K562 (cell line): ENCODE data around the gene CLDN7. TPM values are rescaled to one million over a fixed set of nuclear protein-coding genes. Genes with fewer than 3 reads are reported as not detected.

Source experiments
- FOXA1 ChIP-seq: fragments of 450-650 bp; IDR thresholded peaks from 2 replicates; pipeline ENCODE4 v1.6.1; 2016; ENCODE audit warnings: mild to moderate bottlenecking, borderline replicate concordance
- NFYB ChIP-seq: IDR thresholded peaks from 2 replicates; pipeline ENCODE4 v1.6.1; 2011; ENCODE audit warnings: mild to moderate bottlenecking, moderate library complexity; ENCODE audit not compliant: insufficient read length; ENCODE audit errors: extremely low read depth
- RBM39 ChIP-seq: fragments of 200-400 bp; formaldehyde crosslinking; optimal IDR thresholded peaks from 2 replicates; pipeline ENCODE3; 2018; ENCODE audit warnings: low read depth, low read length
- SAFB2 ChIP-seq: fragments of 200-400 bp; formaldehyde crosslinking; IDR thresholded peaks from 2 replicates; pipeline ENCODE4 v1.6.1; 2018; ENCODE audit warnings: borderline replicate concordance, low read length, low read depth, moderate library complexity; ENCODE audit not compliant: severe bottlenecking
- TAF1 ChIP-seq: IDR thresholded peaks from 2 replicates; pipeline ENCODE4 v1.6.1; 2011; ENCODE audit warnings: mild to moderate bottlenecking, low read length, moderate library complexity; ENCODE audit not compliant: insufficient read depth, control insufficient read depth, severe bottlenecking; ENCODE audit errors: extremely low read depth
- TEAD1 ChIP-seq, 2 experiments: fragments of 450-650 bp in 1 of 2; sonication (generic) in 1 of 2; formaldehyde crosslinking; IDR thresholded peaks; 2 replicates each; pipeline versions ENCODE4 v1.4.0 to v1.8.0; 2020 to 2022; ENCODE audit warnings: mild to moderate bottlenecking in 2 of 2, missing genetic modification reagents in 1 of 2
- ZNF232 ChIP-seq: sonication (generic); formaldehyde crosslinking; IDR thresholded peaks from 2 replicates; pipeline ENCODE4 v1.8.0; 2022; ENCODE audit warnings: mild to moderate bottlenecking, missing genetic modification reagents
- ZNF324 ChIP-seq: fragments of 250-450 bp; sonication (Bioruptor Pico); IDR thresholded peaks from 2 replicates; pipeline ENCODE4 v1.4.0; 2020; ENCODE audit warnings: mild to moderate bottlenecking
- ZNF347 ChIP-seq: fragments of 450-650 bp; formaldehyde crosslinking; IDR thresholded peaks from 2 replicates; pipeline ENCODE4 v1.4.0; 2020; ENCODE audit warnings: low read depth, mild to moderate bottlenecking, moderate library complexity
- ZNF561 ChIP-seq: fragments of 450-650 bp; formaldehyde crosslinking; conservative IDR thresholded peaks from 2 replicates; pipeline ENCODE4 v1.4.0; 2020; ENCODE audit warnings: mild to moderate bottlenecking, moderate library complexity
- polyA plus RNA-seq, 8 experiments: library from polyadenylated mRNA; depleted of rRNA in 4 of 8; stranded (reverse) in 5 of 8; unstranded in 3 of 8; fragments of >200 nt; fragmentation: Nextera tagmentation in 2 of 8; fragmentation: Illumina TruSeq in 1 of 8; extraction: Ambion mirVana in 2 of 8; extraction: Trizol in 1 of 8; gene quantifications; 2 replicates each; pipeline versions ENCODE4 v1.2.1 to v1.2.3, GENCODE V29; 2011 to 2014; ENCODE audit warnings: inconsistent platforms in 1 of 8, missing spikeins in 1 of 8
- total RNA-seq, 7 experiments: library from RNA; depleted of rRNA in 6 of 7; stranded (reverse); fragments of >200 nt in 6 of 7; fragmentation: Illumina TruSeq in 2 of 7; extraction: Trizol in 2 of 7; gene quantifications; 2 replicates each; pipeline versions ENCODE4 v1.2.1 to v1.2.3, GENCODE V29; 2011 to 2021; ENCODE audit warnings: low replicate concordance in 1 of 7
- TF ChIP-seq, protein P1 (sequence below): fragments of 450-650 bp; IDR thresholded peaks from 2 replicates; pipeline ENCODE4 v1.6.1; 2016; ENCODE audit warnings: mild to moderate bottlenecking, moderate library complexity
- TF ChIP-seq, protein P2 (sequence below): sonication (generic); formaldehyde crosslinking; IDR thresholded peaks from 2 replicates; pipeline ENCODE4 v1.8.0; 2022; ENCODE audit warnings: mild to moderate bottlenecking, missing genetic modification reagents
- TF ChIP-seq, protein P3 (sequence below): sonication (generic); formaldehyde crosslinking; IDR thresholded peaks from 2 replicates; pipeline ENCODE4 v1.8.0; 2022; ENCODE audit warnings: mild to moderate bottlenecking, missing genetic modification reagents
- TF ChIP-seq, protein P4 (sequence below): sonication (generic); IDR thresholded peaks from 2 replicates; pipeline ENCODE4 v1.6.1; 2016

CLDN7 gene
- total and polyA plus RNA-seq, 9 of the 15 experiments (the other 6 are each of a cell fraction or from before 2014, with no cell fraction given) = 2.2 to 14.5 (median 7.6) TPM

DNA sequence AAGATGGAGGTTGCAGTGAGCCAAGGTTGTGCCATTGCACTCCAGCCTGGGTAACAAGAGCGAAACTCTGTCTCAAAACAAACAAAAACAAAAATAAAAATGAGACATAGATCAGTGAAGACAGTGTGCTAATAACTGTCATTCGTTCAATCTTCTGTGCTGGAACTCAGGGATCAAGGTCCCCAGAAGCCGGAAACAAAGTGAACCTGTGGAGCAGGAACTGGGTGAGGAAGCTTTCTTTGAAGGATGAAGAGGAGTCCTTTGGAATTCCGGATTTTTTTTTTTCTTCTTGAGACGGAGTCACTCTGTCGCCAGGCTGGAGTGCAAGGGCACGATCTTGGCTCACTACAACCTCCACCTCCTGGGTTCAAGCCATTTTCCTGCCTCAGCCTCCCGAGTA lies 17.2 kb upstream of the CLDN7 start (continued):
- TF ChIP-seq, protein P1, sequence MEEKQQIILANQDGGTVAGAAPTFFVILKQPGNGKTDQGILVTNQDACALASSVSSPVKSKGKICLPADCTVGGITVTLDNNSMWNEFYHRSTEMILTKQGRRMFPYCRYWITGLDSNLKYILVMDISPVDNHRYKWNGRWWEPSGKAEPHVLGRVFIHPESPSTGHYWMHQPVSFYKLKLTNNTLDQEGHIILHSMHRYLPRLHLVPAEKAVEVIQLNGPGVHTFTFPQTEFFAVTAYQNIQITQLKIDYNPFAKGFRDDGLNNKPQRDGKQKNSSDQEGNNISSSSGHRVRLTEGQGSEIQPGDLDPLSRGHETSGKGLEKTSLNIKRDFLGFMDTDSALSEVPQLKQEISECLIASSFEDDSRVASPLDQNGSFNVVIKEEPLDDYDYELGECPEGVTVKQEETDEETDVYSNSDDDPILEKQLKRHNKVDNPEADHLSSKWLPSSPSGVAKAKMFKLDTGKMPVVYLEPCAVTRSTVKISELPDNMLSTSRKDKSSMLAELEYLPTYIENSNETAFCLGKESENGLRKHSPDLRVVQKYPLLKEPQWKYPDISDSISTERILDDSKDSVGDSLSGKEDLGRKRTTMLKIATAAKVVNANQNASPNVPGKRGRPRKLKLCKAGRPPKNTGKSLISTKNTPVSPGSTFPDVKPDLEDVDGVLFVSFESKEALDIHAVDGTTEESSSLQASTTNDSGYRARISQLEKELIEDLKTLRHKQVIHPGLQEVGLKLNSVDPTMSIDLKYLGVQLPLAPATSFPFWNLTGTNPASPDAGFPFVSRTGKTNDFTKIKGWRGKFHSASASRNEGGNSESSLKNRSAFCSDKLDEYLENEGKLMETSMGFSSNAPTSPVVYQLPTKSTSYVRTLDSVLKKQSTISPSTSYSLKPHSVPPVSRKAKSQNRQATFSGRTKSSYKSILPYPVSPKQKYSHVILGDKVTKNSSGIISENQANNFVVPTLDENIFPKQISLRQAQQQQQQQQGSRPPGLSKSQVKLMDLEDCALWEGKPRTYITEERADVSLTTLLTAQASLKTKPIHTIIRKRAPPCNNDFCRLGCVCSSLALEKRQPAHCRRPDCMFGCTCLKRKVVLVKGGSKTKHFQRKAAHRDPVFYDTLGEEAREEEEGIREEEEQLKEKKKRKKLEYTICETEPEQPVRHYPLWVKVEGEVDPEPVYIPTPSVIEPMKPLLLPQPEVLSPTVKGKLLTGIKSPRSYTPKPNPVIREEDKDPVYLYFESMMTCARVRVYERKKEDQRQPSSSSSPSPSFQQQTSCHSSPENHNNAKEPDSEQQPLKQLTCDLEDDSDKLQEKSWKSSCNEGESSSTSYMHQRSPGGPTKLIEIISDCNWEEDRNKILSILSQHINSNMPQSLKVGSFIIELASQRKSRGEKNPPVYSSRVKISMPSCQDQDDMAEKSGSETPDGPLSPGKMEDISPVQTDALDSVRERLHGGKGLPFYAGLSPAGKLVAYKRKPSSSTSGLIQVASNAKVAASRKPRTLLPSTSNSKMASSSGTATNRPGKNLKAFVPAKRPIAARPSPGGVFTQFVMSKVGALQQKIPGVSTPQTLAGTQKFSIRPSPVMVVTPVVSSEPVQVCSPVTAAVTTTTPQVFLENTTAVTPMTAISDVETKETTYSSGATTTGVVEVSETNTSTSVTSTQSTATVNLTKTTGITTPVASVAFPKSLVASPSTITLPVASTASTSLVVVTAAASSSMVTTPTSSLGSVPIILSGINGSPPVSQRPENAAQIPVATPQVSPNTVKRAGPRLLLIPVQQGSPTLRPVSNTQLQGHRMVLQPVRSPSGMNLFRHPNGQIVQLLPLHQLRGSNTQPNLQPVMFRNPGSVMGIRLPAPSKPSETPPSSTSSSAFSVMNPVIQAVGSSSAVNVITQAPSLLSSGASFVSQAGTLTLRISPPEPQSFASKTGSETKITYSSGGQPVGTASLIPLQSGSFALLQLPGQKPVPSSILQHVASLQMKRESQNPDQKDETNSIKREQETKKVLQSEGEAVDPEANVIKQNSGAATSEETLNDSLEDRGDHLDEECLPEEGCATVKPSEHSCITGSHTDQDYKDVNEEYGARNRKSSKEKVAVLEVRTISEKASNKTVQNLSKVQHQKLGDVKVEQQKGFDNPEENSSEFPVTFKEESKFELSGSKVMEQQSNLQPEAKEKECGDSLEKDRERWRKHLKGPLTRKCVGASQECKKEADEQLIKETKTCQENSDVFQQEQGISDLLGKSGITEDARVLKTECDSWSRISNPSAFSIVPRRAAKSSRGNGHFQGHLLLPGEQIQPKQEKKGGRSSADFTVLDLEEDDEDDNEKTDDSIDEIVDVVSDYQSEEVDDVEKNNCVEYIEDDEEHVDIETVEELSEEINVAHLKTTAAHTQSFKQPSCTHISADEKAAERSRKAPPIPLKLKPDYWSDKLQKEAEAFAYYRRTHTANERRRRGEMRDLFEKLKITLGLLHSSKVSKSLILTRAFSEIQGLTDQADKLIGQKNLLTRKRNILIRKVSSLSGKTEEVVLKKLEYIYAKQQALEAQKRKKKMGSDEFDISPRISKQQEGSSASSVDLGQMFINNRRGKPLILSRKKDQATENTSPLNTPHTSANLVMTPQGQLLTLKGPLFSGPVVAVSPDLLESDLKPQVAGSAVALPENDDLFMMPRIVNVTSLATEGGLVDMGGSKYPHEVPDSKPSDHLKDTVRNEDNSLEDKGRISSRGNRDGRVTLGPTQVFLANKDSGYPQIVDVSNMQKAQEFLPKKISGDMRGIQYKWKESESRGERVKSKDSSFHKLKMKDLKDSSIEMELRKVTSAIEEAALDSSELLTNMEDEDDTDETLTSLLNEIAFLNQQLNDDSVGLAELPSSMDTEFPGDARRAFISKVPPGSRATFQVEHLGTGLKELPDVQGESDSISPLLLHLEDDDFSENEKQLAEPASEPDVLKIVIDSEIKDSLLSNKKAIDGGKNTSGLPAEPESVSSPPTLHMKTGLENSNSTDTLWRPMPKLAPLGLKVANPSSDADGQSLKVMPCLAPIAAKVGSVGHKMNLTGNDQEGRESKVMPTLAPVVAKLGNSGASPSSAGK = no peak
- TF ChIP-seq, protein P2, sequence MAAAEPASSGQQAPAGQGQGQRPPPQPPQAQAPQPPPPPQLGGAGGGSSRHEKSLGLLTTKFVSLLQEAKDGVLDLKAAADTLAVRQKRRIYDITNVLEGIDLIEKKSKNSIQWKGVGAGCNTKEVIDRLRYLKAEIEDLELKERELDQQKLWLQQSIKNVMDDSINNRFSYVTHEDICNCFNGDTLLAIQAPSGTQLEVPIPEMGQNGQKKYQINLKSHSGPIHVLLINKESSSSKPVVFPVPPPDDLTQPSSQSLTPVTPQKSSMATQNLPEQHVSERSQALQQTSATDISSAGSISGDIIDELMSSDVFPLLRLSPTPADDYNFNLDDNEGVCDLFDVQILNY = no peak
- TF ChIP-seq, protein P3, sequence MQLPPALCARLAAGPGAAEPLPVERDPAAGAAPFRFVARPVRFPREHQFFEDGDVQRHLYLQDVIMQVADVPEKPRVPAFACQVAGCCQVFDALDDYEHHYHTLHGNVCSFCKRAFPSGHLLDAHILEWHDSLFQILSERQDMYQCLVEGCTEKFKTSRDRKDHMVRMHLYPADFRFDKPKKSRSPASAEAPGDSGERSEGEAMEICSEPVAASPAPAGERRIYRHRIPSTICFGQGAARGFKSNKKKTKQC (CRISPR knock-in tag) = no peak
- TF ChIP-seq TEAD1 (CRISPR knock-in tag; IDR thresholded peaks at IDR 0.05) = no peak
- TF ChIP-seq, protein P4, sequence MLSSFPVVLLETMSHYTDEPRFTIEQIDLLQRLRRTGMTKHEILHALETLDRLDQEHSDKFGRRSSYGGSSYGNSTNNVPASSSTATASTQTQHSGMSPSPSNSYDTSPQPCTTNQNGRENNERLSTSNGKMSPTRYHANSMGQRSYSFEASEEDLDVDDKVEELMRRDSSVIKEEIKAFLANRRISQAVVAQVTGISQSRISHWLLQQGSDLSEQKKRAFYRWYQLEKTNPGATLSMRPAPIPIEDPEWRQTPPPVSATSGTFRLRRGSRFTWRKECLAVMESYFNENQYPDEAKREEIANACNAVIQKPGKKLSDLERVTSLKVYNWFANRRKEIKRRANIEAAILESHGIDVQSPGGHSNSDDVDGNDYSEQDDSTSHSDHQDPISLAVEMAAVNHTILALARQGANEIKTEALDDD = no peak
- no peak for TF ChIP-seq ZNF561
- TF ChIP-seq ZNF232 (CRISPR knock-in tag) = no peak
- no peak for TF ChIP-seq RBM39
- TF ChIP-seq NFYB = no peak
- TF ChIP-seq TAF1 = no peak
- TF ChIP-seq FOXA1 = no peak
- no peak for TF ChIP-seq ZNF324 (CRISPR knock-in tag)
- no peak for TF ChIP-seq SAFB2
- no peak for TF ChIP-seq ZNF347 (CRISPR knock-in tag)
